ENCODE data around the gene ZNF367. TPM values are rescaled to one million over a fixed set of nuclear protein-coding genes. Genes with fewer than 3 reads are reported as not detected.

Gene ZNF367
- total RNA-seq, 1 donor from 2014 or later = 22.1 TPM

DNA sequence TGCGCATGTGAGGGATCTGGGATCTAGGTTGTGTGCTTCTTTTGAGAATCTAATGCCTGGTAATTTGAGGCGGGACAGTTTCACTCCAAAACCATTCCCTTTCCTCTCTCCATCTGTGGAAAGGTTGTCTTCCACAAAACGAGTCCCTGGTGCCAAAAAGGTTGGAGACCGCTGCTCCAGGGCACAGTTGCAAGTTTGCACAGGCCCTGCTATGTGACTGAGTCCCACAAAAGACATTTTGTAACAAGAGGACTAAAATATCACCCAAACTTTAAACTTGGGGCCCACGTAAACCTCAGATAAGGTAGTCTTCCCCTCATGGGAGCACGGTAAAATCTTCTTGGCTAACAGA is 5.8 kb upstream of the ZNF367 start:
- H3K9me3 Mint-ChIP-seq = no peaks in the 10 kb centered on the region

DNA sequence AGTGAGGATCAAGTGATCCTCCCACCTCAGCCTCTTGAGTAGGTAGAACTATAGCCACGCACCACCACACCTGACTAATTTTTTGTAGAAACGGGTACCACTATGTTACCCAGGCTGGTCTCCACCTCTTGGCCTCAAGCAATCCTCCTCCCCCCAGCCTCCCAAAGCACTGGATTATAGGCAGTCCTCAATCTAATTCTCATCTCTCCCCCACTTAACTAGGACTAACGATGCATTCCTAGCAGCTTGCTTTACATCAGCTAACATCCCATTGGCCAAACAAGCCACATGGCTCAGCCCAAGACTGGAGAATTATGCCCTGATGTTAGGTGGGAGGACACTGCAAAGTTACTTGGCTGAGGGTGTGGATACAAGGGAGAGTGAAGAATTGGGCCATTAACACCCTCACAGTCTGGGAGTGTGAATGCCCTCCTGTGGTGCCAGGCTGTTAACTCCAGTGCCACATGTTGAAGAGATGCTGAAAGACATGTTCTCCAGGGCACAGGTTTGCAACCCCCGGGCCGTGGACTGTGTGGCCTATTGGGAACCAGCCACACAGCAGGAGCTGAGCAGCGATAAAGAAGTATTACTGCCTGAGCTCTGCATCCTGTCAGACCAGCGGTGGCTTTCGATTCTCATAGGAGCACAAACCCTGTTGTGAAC is 5.3 kb upstream of the ZNF367 start:
- DNase-seq = no peak
- Mint-ChIP-seq H3K9me3 (no peaks in the 10 kb centered on the region), H3K27ac (no peak overlapping the region), H3K4me1 (peaks cover 20% of the 10 kb centered on the region), H3K4me3 (no peak overlapping the region), H3K36me3 (ENCODE audit: low read depth) (no peaks in the 10 kb centered on the region), H3K27me3 (peaks cover 4% of the 10 kb centered on the region)
- intact Hi-C loops (cut with micrococcal nuclease) = no loop called here

More for the DNA sequence above, 5.8 kb upstream of the ZNF367 start:
- Mint-ChIP-seq H3K36me3 (ENCODE audit: low read depth) (no peaks in the 10 kb centered on the region), H3K4me3 (no peak overlapping the region), H3K4me1 (peaks cover 20% of the 10 kb centered on the region), H3K27ac (no peak overlapping the region), H3K27me3 (peaks cover 5% of the 10 kb centered on the region)
- no peak for DNase-seq
- intact Hi-C loops (cut with micrococcal nuclease) = no loop called here

DNA sequence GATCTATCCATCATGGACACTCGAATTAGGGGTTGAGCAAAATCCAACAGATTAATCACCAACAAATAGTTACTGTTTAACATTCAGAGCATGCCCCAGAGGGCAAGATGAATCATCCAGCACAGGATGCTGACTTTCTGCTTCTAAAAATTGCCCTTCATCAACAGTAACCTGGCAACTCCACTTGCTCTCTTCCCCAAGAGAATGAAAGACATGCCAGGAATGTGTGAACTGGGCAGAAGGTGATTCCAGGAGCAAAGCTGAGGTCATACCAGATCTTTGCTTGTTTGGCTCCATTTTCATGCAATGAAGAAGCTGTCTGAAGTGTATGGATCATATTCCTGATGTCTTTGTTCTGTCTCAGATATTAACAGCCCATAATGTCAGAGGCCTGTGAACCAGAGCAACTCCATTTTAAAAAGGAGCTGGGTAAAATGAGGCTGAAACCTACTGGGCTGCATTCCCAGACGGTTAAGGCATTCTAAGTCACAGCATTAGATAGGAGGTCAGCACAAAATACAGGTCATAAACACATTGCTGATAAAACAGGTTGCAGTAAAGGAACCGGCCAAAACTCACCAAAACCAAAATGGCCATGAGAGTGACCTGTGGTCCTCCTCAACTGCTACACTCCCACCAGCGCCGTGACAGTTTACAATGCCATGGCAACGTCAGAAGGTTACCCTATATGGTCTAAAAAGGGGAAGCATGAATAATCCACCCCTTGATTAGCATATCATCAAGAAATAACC is 2.5 kb upstream of the ZNF367 start:
- H3K36me3 Mint-ChIP-seq (ENCODE audit: low read depth) = peaks cover 9% of the 10 kb centered on the region
- intact Hi-C loops (cut with micrococcal nuclease) = no loop called here
- peaks cover 30% of the 10 kb centered on the region for H3K4me1 Mint-ChIP-seq
- H3K27me3 Mint-ChIP-seq = no peaks in the 10 kb centered on the region
- H3K9me3 Mint-ChIP-seq = no peaks in the 10 kb centered on the region
- DNase-seq = peak; percentile 74
- H3K4me3 Mint-ChIP-seq = peak overlapping the region; percentile 91
- peak overlapping the region; percentile 87 for H3K27ac Mint-ChIP-seq

DNA sequence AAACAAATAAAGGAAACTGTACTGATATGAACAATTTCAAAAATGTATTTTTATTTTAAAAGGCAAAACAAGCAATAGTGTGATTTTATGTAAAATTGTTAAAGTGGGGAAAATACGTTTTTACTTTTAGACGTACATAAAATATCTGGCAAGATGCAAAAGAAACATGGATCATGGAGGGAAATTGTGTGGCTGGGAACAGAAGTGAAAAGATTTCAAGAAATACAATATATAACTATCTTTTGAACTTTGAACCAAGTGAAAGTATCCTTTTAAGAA is 1.5 kb upstream of the ZNF367 start:
- H3K4me3 Mint-ChIP-seq = peak overlapping the region; percentile 91
- no peaks in the 10 kb centered on the region for H3K9me3 Mint-ChIP-seq
- H3K27me3 Mint-ChIP-seq = no peaks in the 10 kb centered on the region
- peaks cover 9% of the 10 kb centered on the region for H3K36me3 Mint-ChIP-seq (ENCODE audit: low read depth)
- intact Hi-C loops (cut with micrococcal nuclease) = loop anchor here (2.0 to 10.0 kb wide), 6 partner anchors 95 to 1838 kb away; partner anchors contain the start of genes AOPEP, TBC1D2 and ZNF510
- DNase-seq = no peak
- H3K4me1 Mint-ChIP-seq = peaks cover 30% of the 10 kb centered on the region
- H3K27ac Mint-ChIP-seq = peak overlapping the region; percentile 87

DNA sequence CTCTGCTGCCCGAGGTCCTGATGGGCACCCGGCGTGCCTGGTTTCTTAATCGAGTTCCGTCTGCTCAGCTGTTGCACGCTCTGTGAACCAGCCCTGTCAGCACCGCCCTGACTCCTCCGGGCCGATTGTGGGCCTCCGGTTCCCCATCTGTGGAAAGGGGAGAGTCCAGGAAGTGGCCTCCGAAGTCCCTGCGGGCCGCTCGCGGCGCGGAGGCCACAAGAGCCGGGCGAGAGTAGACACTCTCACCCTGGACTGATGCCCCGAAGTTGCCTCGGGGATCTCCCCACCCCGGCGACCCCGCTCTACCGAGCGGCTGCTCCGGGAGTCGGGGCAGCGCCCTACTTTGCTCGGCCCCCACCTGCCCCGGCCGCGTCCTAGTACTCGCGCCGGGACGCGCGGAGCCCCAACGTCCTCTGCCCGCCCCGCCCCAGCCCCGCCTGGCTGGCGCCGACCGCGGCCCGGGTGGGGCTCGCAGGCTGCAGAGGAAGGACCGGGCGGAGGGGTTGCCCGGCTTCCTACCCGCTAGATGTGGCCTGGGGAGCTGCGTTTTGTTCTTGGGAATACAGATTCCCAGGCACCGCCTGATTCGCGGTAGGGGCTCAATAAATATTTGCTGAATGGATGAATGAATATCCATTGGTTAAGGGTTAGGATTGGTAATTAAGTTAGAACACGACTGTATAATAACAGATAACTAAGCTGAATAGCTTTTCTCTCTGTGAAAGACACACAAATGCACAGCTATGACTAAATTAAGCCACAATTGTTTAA is 935 bp upstream of the ZNF367 start:
- H3K9me3 Mint-ChIP-seq = no peaks in the 10 kb centered on the region
- H3K4me1 Mint-ChIP-seq = peaks cover 31% of the 10 kb centered on the region
- H3K27ac Mint-ChIP-seq = peak overlapping the region; percentile 95
- H3K36me3 Mint-ChIP-seq (ENCODE audit: low read depth) = peaks cover 9% of the 10 kb centered on the region
- H3K27me3 Mint-ChIP-seq = no peaks in the 10 kb centered on the region
- intact Hi-C loops (cut with micrococcal nuclease) = loop anchor here (1.0 to 10.0 kb wide), 8 partner anchors 31 to 1838 kb away; partner anchors contain the start of genes AOPEP, HABP4, PRXL2C and TBC1D2
- peak; percentile 91 for DNase-seq
- H3K4me3 Mint-ChIP-seq = peak overlapping the region; percentile 91

DNA sequence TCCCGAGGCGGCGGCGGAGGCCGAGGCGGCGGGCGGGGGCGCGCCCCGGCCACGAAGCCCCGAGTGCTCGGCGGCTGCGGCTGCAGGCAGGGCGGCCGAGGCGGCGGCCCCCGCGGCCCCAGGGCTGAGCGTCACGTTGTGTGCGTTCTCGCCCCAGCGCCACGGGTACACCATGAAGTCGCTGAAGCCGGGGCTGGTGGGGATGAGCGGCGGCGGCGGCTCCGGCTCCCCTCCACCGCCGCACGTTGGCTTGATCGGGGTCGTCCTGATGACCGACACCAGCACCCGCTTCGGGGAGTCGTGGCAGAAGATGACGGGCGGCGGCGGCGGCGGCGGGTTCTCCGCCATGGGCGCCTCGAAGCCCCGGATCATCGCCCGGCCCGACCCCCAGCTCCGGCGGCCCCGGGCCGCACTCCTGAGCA is 498 bp downstream of the ZNF367 start:
- Mint-ChIP-seq H3K4me3 (peak overlapping the region; percentile 91), H3K27ac (peak overlapping the region; percentile 95), H3K36me3 (ENCODE audit: low read depth) (peaks cover 12% of the 10 kb centered on the region), H3K4me1 (peaks cover 40% of the 10 kb centered on the region), H3K9me3 (no peaks in the 10 kb centered on the region), H3K27me3 (no peaks in the 10 kb centered on the region)
- no peak for DNase-seq
- intact Hi-C loops (cut with micrococcal nuclease) = loop anchor here (1.0 to 10.0 kb wide), 9 partner anchors 33 to 1840 kb away; partner anchors contain the start of genes AOPEP, HABP4, PRXL2C and TBC1D2

DNA sequence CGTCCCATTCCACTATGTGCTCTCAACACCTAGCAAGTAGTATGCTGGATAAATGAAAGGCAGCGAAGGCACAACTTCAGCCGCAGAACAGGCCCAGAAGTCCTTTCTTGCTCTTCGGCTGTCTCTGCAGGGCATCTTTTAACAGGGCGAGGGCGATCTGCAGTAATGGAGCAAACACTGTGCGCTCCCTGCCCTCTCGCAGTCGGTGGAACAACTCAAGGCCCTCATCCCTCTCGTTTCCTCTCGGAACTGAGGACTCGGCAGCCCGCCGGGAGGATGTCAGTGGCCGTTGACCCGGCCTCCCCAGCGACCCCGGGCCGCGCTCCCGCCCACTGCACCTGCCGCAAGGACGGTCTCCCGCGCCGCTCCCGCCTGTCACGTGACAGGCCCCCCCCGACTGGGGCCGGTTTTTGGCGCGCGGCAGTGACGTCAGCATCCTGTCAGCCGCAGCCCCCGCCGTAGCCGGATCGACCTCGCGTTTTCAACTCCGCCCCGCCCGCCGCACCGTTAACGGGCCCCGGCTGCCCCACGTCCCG is 1.1 kb downstream of the ZNF367 start:
- peaks cover 44% of the 10 kb centered on the region for H3K4me1 Mint-ChIP-seq
- DNase-seq = peak; percentile 97
- peaks cover 12% of the 10 kb centered on the region for H3K36me3 Mint-ChIP-seq (ENCODE audit: low read depth)
- H3K9me3 Mint-ChIP-seq = no peaks in the 10 kb centered on the region
- no peaks in the 10 kb centered on the region for H3K27me3 Mint-ChIP-seq
- H3K4me3 Mint-ChIP-seq = peak overlapping the region; percentile 97
- peak overlapping the region; percentile 93 for H3K27ac Mint-ChIP-seq
- intact Hi-C loops (cut with micrococcal nuclease) = loop anchor here (1.0 to 10.0 kb wide), 6 partner anchors 92 to 1840 kb away; partner anchors contain the start of genes AOPEP and TBC1D2

DNA sequence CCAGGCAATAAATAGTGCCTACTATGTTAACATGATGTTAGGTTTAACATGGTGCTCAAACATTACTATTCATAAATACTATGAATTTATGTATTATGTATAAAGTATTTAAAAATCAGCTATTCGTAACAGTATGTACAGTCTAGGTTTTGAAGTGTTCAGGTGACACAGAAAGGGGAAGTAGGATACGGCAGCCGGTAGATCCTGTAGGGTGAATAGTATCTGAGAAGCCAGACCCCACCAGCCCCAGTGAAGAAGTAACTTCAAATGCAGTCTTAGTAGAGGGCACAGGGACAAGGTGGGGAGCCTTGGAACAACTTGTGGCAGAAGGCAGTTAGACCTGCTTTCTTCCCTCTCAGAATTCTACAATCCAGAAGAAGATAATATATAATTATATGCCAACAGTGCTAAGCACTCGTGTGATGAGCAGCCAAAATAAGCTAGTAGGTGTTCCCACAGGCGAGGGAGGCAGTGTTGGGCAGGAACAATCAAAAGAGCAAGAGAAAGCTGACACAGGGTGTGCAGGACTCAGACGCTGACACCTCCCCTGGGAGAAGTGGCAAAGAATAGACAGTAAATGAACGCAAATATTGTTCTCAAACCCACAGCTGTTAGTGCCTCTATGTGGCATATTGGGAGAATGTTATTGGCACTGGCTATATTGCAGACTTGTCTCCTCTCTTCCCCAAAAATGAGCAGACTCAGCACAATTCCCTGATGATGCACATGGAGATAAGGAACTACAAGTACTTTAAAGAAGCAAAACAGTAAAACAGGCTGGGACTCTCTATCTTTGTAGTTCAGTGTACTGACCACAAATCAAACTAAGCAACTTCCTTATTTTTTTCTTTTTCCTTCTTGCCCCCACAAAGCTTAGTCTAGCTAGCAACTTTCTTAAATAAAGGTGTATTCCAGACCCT is 4.6 kb downstream of the ZNF367 start:
- no peaks in the 10 kb centered on the region for H3K27me3 Mint-ChIP-seq
- peak overlapping the region; percentile 71 for H3K27ac Mint-ChIP-seq
- peaks cover 39% of the 10 kb centered on the region for H3K4me1 Mint-ChIP-seq
- H3K9me3 Mint-ChIP-seq = no peaks in the 10 kb centered on the region
- peak overlapping the region; percentile 68 for H3K4me3 Mint-ChIP-seq
- intact Hi-C loops (cut with micrococcal nuclease) = loop anchor here (2.0 to 10.0 kb wide), 2 partner anchors 15 to 89 kb away; no protein-coding TSS in a partner anchor
- H3K36me3 Mint-ChIP-seq (ENCODE audit: low read depth) = peaks cover 21% of the 10 kb centered on the region
- DNase-seq = peak; percentile 72

DNA sequence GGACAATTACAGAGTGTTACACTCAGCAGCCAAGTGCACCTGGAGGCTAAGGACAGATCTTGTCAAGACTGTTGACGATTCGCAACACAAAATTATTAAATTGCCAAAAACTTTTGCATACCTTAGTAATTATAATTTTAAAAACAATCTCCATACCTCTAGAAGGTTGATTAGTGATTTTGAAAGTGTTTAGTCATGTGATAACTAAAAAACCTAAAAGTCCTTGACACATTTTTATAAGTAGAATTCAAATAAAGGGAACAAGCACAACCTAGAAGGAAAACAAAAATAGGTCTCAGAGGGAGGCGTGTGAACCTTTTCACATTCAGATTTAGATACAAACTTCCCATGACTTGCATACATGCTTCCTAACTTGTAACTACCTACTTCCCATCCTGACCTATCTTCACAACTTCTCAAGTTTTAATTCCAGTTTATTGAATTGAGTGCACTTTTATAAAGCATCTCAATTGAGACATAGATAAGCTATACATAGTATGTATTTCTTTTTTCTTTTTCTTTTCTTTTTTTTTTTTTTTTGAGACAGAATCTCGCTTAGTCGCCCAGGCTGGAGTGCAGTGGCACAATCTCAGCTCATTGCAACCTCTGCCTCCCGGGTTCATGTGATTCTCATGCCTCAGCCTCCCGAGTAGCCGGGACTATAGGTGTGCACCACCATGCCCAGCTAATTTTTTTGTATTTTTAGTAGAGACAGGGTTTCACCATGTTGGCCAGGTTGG is 5.8 kb downstream of the ZNF367 start:
- H3K4me1 Mint-ChIP-seq = peaks cover 45% of the 10 kb centered on the region
- no peak overlapping the region for H3K4me3 Mint-ChIP-seq
- DNase-seq = no peak
- H3K27me3 Mint-ChIP-seq = no peaks in the 10 kb centered on the region
- no peaks in the 10 kb centered on the region for H3K9me3 Mint-ChIP-seq
- H3K27ac Mint-ChIP-seq = no peak overlapping the region
- peaks cover 25% of the 10 kb centered on the region for H3K36me3 Mint-ChIP-seq (ENCODE audit: low read depth)
- intact Hi-C loops (cut with micrococcal nuclease) = loop anchor here (2.0 to 10.0 kb wide), 2 partner anchors 14 to 88 kb away; no protein-coding TSS in a partner anchor

DNA sequence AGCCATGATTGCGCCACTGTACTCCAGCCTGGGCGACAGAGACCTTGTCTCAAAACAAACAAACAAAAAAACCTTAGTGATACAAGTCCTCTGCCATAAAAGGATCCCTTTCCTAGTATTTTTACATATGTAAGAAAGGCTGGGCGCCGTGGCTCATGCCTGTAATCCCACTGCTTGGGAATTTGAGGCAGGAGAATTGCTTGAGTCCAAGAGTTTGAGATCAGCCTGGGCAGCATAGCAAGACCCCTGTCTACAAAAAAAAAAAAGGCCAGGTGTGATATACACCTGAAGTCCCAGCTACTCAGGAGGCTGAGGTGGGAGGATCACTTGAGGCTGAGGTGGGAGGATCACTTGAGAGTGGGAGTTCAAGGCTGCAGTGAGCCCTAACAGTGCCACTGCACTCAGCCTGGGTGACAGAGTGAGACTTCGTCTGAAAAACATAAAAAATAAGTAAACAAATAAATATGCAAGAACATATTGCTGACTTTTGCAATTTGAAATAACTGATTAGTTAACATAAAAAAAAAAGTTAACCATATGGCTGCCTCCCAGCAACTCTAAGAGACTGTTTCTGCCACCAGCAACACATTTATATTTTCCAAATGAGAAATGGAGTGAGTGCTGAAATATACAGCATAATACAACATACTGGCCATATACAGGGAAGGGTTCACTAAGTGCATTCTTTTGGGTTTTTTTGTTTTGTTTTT is 6.9 kb downstream of the ZNF367 start:
- H3K27me3 Mint-ChIP-seq = no peaks in the 10 kb centered on the region
- peaks cover 42% of the 10 kb centered on the region for H3K4me1 Mint-ChIP-seq
- H3K9me3 Mint-ChIP-seq = no peaks in the 10 kb centered on the region
- no peak overlapping the region for H3K4me3 Mint-ChIP-seq
- no peak overlapping the region for H3K27ac Mint-ChIP-seq
- no peak for DNase-seq
- H3K36me3 Mint-ChIP-seq (ENCODE audit: low read depth) = peaks cover 22% of the 10 kb centered on the region
- intact Hi-C loops (cut with micrococcal nuclease) = loop anchor here (10.0 kb wide), 1 partner anchor 86 kb away; no protein-coding TSS in a partner anchor

DNA sequence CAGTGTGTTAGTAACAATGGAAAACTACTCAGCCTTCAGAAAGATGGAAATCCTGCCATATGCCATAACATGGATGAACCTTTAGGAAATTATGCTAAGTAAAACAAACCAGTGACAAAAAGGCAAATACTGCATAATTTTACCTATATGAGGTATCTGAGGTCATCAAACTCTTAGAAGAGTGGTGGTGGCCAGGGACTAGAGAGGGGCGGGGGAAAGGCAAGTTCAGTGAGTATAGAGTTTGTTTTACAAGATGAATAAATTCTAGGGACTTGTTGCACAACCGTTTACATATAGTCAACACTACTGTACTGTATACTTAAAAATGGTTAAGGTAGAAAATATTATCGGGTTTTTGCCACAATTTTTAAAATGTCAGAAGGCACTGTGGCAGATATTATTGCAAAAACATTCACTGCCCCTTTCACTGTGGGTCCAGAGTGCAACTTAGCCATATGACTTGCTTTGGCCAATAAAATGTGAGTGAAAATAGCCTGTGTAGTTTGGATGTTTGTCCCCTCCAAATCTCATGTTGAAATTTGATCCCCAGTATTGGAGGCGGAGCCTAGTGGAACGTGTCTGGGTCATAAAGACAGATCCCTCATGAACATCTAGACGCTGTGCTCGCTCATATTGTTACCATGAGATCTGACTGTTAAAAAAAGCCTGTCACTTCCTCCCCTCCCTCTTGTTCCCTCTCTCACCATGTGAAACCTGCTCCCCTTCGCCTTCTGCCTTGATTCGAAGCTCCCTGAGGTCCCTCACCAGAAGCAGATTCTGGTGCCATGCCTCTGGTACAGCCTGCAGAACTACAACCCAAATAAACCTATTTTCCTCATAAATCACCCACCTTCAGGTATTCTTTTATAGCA is 9.5 kb downstream of the ZNF367 start:
- Mint-ChIP-seq H3K27me3 (no peaks in the 10 kb centered on the region), H3K4me1 (peaks cover 37% of the 10 kb centered on the region), H3K36me3 (ENCODE audit: low read depth) (peaks cover 21% of the 10 kb centered on the region), H3K27ac (peak overlapping the region; percentile 85), H3K4me3 (peak overlapping the region; percentile 42), H3K9me3 (no peaks in the 10 kb centered on the region)
- peak; percentile 59 for DNase-seq
- intact Hi-C loops (cut with micrococcal nuclease) = no loop called here

Measured in activated CD4-positive, alpha-beta T cell treated with anti-CD3 and anti-CD28 coated beads, Interleukin-2, amount 10 ng/mL, durations not matched to agents 24 days and 14 days (primary cell).